CD8-positive, alpha-beta memory T cell (primary cell): ENCODE measurements around the gene IRAK4. TPM values are rescaled to one million over a fixed set of nuclear protein-coding genes. Genes with fewer than 3 reads are reported as not detected.

ENCODE experiments used
- polyA plus RNA-seq: library from polyadenylated mRNA; unstranded; fragments of 300-500 nt; fragmentation: Illumina TruSeq; gene quantifications from one replicate; pipeline ENCODE4 v1.2.3, GENCODE V29; 2021
- total RNA-seq, 2 experiments: library from RNA; stranded (reverse); gene quantifications; one replicate each; pipeline ENCODE4 v1.2.3, GENCODE V29; 2021

The IRAK4 gene
- total and polyA plus RNA-seq, 3 experiments from 2014 or later = 23.6 to 27.3 (median 25.7) TPM

Other genes with a start within 250 kb of the IRAK4 start
- gene ADAMTS20, start 206.7 kb upstream of the IRAK4 start, total RNA-seq = not detected
- gene ADAMTS20, start 206.7 kb upstream of the IRAK4 start, polyA plus RNA-seq = not detected
- 10 to 100 TPM; 17.8 to 21.4 TPM for gene PUS7L, start 161 bp upstream of the IRAK4 start, total RNA-seq
- gene PUS7L, start 161 bp upstream of the IRAK4 start, polyA plus RNA-seq = 26.3 TPM
- gene TWF1, start 47.4 kb downstream of the IRAK4 start, total RNA-seq = 10 to 100 TPM; 29.7 to 32.1 TPM
- gene TWF1, start 47.4 kb downstream of the IRAK4 start, polyA plus RNA-seq = 13.9 TPM
- 1 to 10 TPM; 1.4 to 1.8 TPM for gene TMEM117, start 77.1 kb downstream of the IRAK4 start, total RNA-seq
- gene TMEM117, start 77.1 kb downstream of the IRAK4 start, polyA plus RNA-seq = 6.2 TPM